ENCODE data around the gene COG1. TPM values are rescaled to one million over a fixed set of nuclear protein-coding genes. Genes with fewer than 3 reads are reported as not detected.

The COG1 gene
- total and polyA plus RNA-seq, 9 of the 15 experiments (the other 6 are each of a cell fraction or from before 2014, with no cell fraction given), result 9.5 to 26.8 (median 12.9) TPM

DNA sequence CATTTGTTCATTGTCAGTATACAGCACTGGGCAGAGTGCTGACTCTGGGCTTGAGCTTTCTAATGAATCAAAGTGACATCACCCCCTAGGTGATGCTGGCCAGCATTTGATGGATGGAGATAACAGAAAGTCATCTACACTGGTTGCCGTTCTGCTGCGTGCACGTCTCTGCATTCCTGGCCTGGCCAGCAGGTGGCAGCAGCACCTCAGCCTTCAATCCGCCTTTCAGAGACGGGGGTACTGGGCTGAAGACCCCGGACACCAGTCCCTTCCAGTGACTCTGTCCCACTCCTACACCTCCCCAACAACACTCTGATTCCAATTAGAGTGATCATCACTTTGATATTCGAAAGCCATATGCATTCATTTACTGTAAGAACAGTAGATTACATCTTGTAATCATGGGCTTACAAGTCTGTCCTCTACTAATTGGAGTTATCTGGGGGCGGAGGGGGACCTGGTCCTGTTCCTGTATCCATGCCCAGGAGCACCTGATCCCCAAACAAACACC, 62.9 kb downstream of the COG1 start (continued):
- TF ChIP-seq, protein P1, sequence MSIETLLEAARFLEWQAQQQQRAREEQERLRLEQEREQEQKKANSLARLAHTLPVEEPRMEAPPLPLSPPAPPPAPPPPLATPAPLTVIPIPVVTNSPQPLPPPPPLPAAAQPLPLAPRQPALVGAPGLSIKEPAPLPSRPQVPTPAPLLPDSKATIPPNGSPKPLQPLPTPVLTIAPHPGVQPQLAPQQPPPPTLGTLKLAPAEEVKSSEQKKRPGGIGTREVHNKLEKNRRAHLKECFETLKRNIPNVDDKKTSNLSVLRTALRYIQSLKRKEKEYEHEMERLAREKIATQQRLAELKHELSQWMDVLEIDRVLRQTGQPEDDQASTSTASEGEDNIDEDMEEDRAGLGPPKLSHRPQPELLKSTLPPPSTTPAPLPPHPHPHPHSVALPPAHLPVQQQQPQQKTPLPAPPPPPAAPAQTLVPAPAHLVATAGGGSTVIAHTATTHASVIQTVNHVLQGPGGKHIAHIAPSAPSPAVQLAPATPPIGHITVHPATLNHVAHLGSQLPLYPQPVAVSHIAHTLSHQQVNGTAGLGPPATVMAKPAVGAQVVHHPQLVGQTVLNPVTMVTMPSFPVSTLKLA (conservative IDR thresholded peaks at IDR 0.05), result peak in 1 of 2 experiments; percentile 44; a peak in 1 of 4 replicates
- TF ChIP-seq, protein P2, sequence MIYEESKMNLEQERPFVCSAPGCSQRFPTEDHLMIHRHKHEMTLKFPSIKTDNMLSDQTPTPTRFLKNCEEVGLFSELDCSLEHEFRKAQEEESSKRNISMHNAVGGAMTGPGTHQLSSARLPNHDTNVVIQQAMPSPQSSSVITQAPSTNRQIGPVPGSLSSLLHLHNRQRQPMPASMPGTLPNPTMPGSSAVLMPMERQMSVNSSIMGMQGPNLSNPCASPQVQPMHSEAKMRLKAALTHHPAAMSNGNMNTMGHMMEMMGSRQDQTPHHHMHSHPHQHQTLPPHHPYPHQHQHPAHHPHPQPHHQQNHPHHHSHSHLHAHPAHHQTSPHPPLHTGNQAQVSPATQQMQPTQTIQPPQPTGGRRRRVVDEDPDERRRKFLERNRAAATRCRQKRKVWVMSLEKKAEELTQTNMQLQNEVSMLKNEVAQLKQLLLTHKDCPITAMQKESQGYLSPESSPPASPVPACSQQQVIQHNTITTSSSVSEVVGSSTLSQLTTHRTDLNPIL (CRISPR knock-in tag; IDR thresholded peaks at IDR 0.05), result no peak
- TF ChIP-seq CC2D1A (IDR thresholded peaks at IDR 0.05), result peak; percentile 95
- 0 out of 4 replicates have a peak, but pooled peaks of 1 of the 2 experiments have one; percentile 40 for TF ChIP-seq FOXA3 (CRISPR knock-in tag; conservative IDR thresholded peaks at IDR 0.05 in 1 of 2, IDR thresholded peaks at IDR 0.05 in 1 of 2)
- peak; percentile 95 for TF ChIP-seq ZSCAN32 (CRISPR knock-in tag; IDR thresholded peaks at IDR 0.05)
- peak; percentile 62 for TF ChIP-seq JUND (IDR thresholded peaks at IDR 0.05; ENCODE audit: borderline replicate concordance, low read depth, low read length)
- TF ChIP-seq JUND (tag; IDR thresholded peaks at IDR 0.05; ENCODE audit: borderline replicate concordance, low read depth, low read length), result peak; percentile 68; the same call in 2 of the 3 replicates
- no peak for TF ChIP-seq U2AF1 (optimal IDR thresholded peaks at IDR 0.05; ENCODE audit: low read depth, low read length)
- TF ChIP-seq ZNF589 (CRISPR knock-in tag; IDR thresholded peaks at IDR 0.05; ENCODE audit: low read depth), result no peak
- no peak for TF ChIP-seq TCF7L2 (IDR thresholded peaks at IDR 0.05; ENCODE audit: low read depth, low read length)
- TF ChIP-seq ZEB2 (IDR thresholded peaks at IDR 0.05), result peak; percentile 51; the same call in 1 of the 2 replicates
- TF ChIP-seq, protein P3, sequence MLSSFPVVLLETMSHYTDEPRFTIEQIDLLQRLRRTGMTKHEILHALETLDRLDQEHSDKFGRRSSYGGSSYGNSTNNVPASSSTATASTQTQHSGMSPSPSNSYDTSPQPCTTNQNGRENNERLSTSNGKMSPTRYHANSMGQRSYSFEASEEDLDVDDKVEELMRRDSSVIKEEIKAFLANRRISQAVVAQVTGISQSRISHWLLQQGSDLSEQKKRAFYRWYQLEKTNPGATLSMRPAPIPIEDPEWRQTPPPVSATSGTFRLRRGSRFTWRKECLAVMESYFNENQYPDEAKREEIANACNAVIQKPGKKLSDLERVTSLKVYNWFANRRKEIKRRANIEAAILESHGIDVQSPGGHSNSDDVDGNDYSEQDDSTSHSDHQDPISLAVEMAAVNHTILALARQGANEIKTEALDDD (IDR thresholded peaks at IDR 0.05), result peak; percentile 10; the same call in 1 of the 2 replicates
- TF ChIP-seq, protein P4, sequence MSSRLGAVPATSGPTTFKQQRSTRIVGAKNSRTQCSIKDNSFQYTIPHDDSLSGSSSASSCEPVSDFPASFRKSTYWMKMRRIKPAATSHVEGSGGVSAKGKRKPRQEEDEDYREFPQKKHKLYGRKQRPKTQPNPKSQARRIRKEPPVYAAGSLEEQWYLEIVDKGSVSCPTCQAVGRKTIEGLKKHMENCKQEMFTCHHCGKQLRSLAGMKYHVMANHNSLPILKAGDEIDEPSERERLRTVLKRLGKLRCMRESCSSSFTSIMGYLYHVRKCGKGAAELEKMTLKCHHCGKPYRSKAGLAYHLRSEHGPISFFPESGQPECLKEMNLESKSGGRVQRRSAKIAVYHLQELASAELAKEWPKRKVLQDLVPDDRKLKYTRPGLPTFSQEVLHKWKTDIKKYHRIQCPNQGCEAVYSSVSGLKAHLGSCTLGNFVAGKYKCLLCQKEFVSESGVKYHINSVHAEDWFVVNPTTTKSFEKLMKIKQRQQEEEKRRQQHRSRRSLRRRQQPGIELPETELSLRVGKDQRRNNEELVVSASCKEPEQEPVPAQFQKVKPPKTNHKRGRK (tag; IDR thresholded peaks at IDR 0.05), result no peak
- TF ChIP-seq, protein P5, sequence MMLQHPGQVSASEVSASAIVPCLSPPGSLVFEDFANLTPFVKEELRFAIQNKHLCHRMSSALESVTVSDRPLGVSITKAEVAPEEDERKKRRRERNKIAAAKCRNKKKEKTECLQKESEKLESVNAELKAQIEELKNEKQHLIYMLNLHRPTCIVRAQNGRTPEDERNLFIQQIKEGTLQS (IDR thresholded peaks at IDR 0.05), result peak; percentile 76
- TF ChIP-seq, protein P5 (CRISPR knock-in tag; conservative IDR thresholded peaks at IDR 0.05), result no peak
- TF ChIP-seq SMAD4 (CRISPR knock-in tag; conservative IDR thresholded peaks at IDR 0.05), result 0 out of 2 replicates have a peak, but pooled peaks have one; percentile 20
- peak; percentile 63; the same call in 1 of the 2 replicates for TF ChIP-seq RB1 (IDR thresholded peaks at IDR 0.05; ENCODE audit: low read depth)

Measured in K562 (cell line).